Measurements from ENCODE around the gene LCN12. TPM values are rescaled to one million over a fixed set of nuclear protein-coding genes. Genes with fewer than 3 reads are reported as not detected.
A peak's percentile ranks its signal among the peaks of the same experiment; 100 is the strongest.
"Not testable (repeated sequence)": the region's sequence is repeated elsewhere in the genome, so short reads cannot be mapped to it uniquely, and the experiment has no call there.

Gene LCN12
- total RNA-seq, 1 donor from 2014 or later, result 2.9 TPM

DNA sequence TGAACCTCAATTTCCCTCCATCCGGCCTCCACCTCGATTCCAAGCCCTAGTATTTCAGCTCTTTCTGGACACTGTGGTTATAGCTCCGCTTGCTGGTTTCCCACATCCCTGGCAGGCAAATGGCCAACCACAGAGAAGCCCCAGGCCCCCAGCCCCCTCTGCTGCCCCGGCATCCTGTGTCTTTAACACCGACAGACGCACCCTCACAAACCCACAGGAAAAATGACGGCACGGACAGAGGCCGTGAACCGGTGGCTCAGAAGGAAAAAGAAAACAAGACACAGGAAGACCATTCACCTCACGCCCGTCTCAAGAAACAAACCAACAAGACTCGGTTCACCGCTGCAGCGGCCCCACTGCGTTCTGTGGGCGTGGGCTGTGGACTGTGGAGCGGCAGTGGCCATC lies 45.8 kb downstream of the LCN12 start:
- Mint-ChIP-seq H3K36me3 (ENCODE audit: unreplicated experiment) (no peaks in the 10 kb centered on the region), H3K4me1 (ENCODE audit: low read depth, unreplicated experiment) (peaks cover 6% of the 10 kb centered on the region), H3K27me3 (ENCODE audit: unreplicated experiment) (peaks cover 3% of the 10 kb centered on the region), H3K9me3 (ENCODE audit: unreplicated experiment) (peaks cover 5% of the 10 kb centered on the region), H3K4me3 (ENCODE audit: unreplicated experiment) (no peak overlapping the region), H3K27ac (ENCODE audit: unreplicated experiment) (no peak overlapping the region)
- DNase-seq, result no peak
- TF ChIP-seq CTCF (IDR thresholded peaks at IDR 0.05; ENCODE audit: partially characterized antibody, unreplicated experiment), result no peak

- Mint-ChIP-seq H3K36me3 (ENCODE audit: unreplicated experiment) (no peaks in the 10 kb centered on the region), H3K4me1 (ENCODE audit: low read depth, unreplicated experiment) (no peaks in the 10 kb centered on the region), H3K27ac (ENCODE audit: unreplicated experiment) (no peak overlapping the region), H3K4me3 (ENCODE audit: unreplicated experiment) (no peak overlapping the region), H3K9me3 (ENCODE audit: unreplicated experiment) (peaks cover 7% of the 10 kb centered on the region), H3K27me3 (ENCODE audit: unreplicated experiment) (peaks cover 3% of the 10 kb centered on the region)
- DNase-seq, result no peak
- TF ChIP-seq CTCF (IDR thresholded peaks at IDR 0.05; ENCODE audit: partially characterized antibody, unreplicated experiment), result no peak
These were observed 48.3 kb downstream of the LCN12 start for GRCh38 chr9:137000177-137000930.

GRCh38 chr9:137001857-137002645 lies 50.0 kb downstream of the LCN12 start:
- Mint-ChIP-seq H3K27me3 (ENCODE audit: unreplicated experiment) (peaks cover 6% of the 10 kb centered on the region), H3K4me3 (ENCODE audit: unreplicated experiment) (no peak overlapping the region), H3K4me1 (ENCODE audit: low read depth, unreplicated experiment) (peaks cover 2% of the 10 kb centered on the region), H3K27ac (ENCODE audit: unreplicated experiment) (no peak overlapping the region), H3K36me3 (ENCODE audit: unreplicated experiment) (no peaks in the 10 kb centered on the region), H3K9me3 (ENCODE audit: unreplicated experiment) (peaks cover 7% of the 10 kb centered on the region)
- TF ChIP-seq CTCF (IDR thresholded peaks at IDR 0.05; ENCODE audit: partially characterized antibody, unreplicated experiment), result no peak
- DNase-seq, result no peak

- Mint-ChIP-seq H3K36me3 (ENCODE audit: unreplicated experiment) (no peaks in the 10 kb centered on the region), H3K4me1 (ENCODE audit: low read depth, unreplicated experiment) (peaks cover 2% of the 10 kb centered on the region), H3K9me3 (ENCODE audit: unreplicated experiment) (peaks cover 5% of the 10 kb centered on the region), H3K27ac (ENCODE audit: unreplicated experiment) (no peak overlapping the region), H3K4me3 (ENCODE audit: unreplicated experiment) (no peak overlapping the region), H3K27me3 (ENCODE audit: unreplicated experiment) (peaks cover 4% of the 10 kb centered on the region)
- DNase-seq, result no peak
- no peak for TF ChIP-seq CTCF (IDR thresholded peaks at IDR 0.05; ENCODE audit: partially characterized antibody, unreplicated experiment)
These were observed 50.6 kb downstream of the LCN12 start for GRCh38 chr9:137002646-137003041.

DNA sequence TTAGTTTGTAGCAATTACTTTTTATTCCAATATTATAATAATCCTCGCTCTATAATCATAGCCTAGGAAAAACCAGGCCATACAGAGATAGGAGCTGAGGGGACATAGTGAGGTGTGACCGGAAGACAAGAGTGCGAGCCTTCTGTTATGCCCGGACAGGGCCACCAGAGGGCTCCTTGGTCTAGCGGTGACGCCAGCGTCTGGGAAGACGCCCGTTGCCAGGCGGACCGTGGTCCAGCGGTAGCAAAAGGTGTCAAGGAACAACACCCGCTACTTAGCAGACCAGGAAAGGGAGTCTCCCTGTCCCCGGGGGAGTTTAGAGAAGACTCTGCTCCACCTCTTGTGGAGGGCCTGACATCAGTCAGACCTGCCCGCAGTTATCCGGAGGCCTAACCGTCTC lies 52.2 kb downstream of the LCN12 start:
- not testable (repeated sequence) for H3K36me3 Mint-ChIP-seq (ENCODE audit: unreplicated experiment); H3K9me3 Mint-ChIP-seq (ENCODE audit: unreplicated experiment); H3K4me1 Mint-ChIP-seq (ENCODE audit: low read depth, unreplicated experiment); H3K27ac Mint-ChIP-seq (ENCODE audit: unreplicated experiment); H3K27me3 Mint-ChIP-seq (ENCODE audit: unreplicated experiment); H3K4me3 Mint-ChIP-seq (ENCODE audit: unreplicated experiment)
- DNase-seq, result peak; percentile 52
- peak; percentile 62 for TF ChIP-seq CTCF (IDR thresholded peaks at IDR 0.05; ENCODE audit: partially characterized antibody, unreplicated experiment)

Measured in glutamatergic neuron (in vitro differentiated cells).